ENCODE measurements around the gene SQSTM1. TPM values are rescaled to one million over a fixed set of nuclear protein-coding genes. Genes with fewer than 3 reads are reported as not detected.
A peak's percentile ranks its signal among the peaks of the same experiment; 100 is the strongest.

Gene SQSTM1
- total RNA-seq, 1 experiment from 2014 or later: 715 TPM

DNA sequence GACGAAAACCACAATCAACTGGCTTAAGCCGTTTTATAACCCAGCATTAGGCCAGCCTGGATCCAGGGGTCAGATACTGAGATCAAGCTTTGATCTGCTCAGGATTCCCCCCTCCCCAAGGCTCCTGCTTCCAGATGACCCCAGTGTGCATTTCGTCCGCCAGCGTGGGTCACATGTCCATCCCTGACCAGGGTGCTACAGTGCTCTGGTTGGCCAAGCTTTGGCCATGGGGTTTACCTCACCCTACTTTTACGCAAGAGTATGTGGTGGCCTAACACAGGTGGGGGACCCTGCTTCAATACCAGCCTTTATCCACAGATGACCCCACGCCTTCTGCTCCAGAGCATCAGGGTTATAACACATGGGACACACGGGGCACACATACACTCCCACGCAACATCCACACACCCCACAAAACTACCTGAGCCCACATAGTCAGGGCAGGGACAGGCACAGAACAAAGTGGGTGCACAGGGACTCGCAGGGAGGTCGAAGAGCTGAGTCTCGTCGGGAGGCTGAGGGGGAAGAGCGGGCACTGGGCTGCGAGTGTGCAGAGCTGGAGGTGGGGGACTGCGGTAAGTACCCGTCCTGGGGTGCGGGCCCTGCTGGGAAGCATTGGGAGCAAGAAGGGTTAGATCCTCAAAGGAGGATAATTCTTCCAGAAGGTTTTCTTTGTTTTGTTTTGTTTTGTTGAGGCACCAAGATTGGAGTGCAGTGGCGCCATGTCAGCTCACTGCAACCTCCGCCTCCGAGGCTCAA is 5.0 kb upstream of the SQSTM1 start:
- TF ChIP-seq EZH2 (IDR thresholded peaks at IDR 0.05; ENCODE audit: low read depth): no peak
- no peak for TF ChIP-seq CTCF (conservative IDR thresholded peaks at IDR 0.05)
- POLR2A ChIA-PET (ENCODE audit: unreplicated experiment): no interaction called here
- H2AFZ ChIP-seq: no peak overlapping the region
- H4K20me1 ChIP-seq (ENCODE audit: insufficient read depth): no peaks in the 10 kb centered on the region
- no TSS peak for BruUV-seq (replicated peaks)
- intact Hi-C loops (cut with micrococcal nuclease; ENCODE audit: unreplicated experiment): loop anchor here (5.0 kb wide), 1 partner anchor 263 kb away; the partner anchor contains the start of gene RUFY1
- no peaks in the 10 kb centered on the region; the same call in 1 of the 2 replicates for H3K9me3 ChIP-seq (ENCODE audit: insufficient read depth, low read depth)
- peaks cover 27% of the 10 kb centered on the region for H3K4me1 ChIP-seq (replicated peaks; ENCODE audit: insufficient read depth)
- no peaks in the 10 kb centered on the region; the same call in 1 of the 2 replicates for H3K36me3 ChIP-seq (ENCODE audit: low read depth)
- H3F3A ChIP-seq (ENCODE audit: insufficient read depth, low read depth): peaks cover 32% of the 10 kb centered on the region
- DNase-seq: no peak
- H3K4me3 ChIP-seq: no peak overlapping the region
- no peak overlapping the region for H3K27ac ChIP-seq
- CTCF ChIA-PET: no interaction called here
- no peak overlapping the region for H3K4me2 ChIP-seq
- H3K27me3 ChIP-seq (ENCODE audit: insufficient read depth, low read depth): no peaks in the 10 kb centered on the region
- peaks cover 7% of the 10 kb centered on the region for H3K79me2 ChIP-seq (ENCODE audit: low read depth)
- no peaks in the 10 kb centered on the region for H3K9me2 ChIP-seq (ENCODE audit: insufficient read depth)

- H3K27ac ChIP-seq: no peak overlapping the region
- peaks cover 30% of the 10 kb centered on the region for H3F3A ChIP-seq (ENCODE audit: insufficient read depth, low read depth)
- no peaks in the 10 kb centered on the region for H3K9me2 ChIP-seq (ENCODE audit: insufficient read depth)
- no peaks in the 10 kb centered on the region for H3K27me3 ChIP-seq (ENCODE audit: insufficient read depth, low read depth)
- no TSS peak for BruUV-seq (replicated peaks)
- no peak overlapping the region for H2AFZ ChIP-seq
- DNase-seq: no peak
- no peaks in the 10 kb centered on the region for H4K20me1 ChIP-seq (ENCODE audit: insufficient read depth)
- H3K4me3 ChIP-seq: no peak overlapping the region
- no peaks in the 10 kb centered on the region; the same call in 1 of the 2 replicates for H3K36me3 ChIP-seq (ENCODE audit: low read depth)
- TF ChIP-seq CTCF (conservative IDR thresholded peaks at IDR 0.05): no peak
- no peak for TF ChIP-seq EZH2 (IDR thresholded peaks at IDR 0.05; ENCODE audit: low read depth)
- no peak overlapping the region for H3K4me2 ChIP-seq
- H3K79me2 ChIP-seq (ENCODE audit: low read depth): peaks cover 14% of the 10 kb centered on the region
- ChIA-PET POLR2A (ENCODE audit: unreplicated experiment) (no interaction called here), CTCF (no interaction called here)
- no peaks in the 10 kb centered on the region; the same call in 1 of the 2 replicates for H3K9me3 ChIP-seq (ENCODE audit: insufficient read depth, low read depth)
- intact Hi-C loops (cut with micrococcal nuclease; ENCODE audit: unreplicated experiment): loop anchor here (5.0 kb wide), 1 partner anchor 264 kb away; the partner anchor contains the start of gene RUFY1
- peaks cover 27% of the 10 kb centered on the region for H3K4me1 ChIP-seq (replicated peaks; ENCODE audit: insufficient read depth)
Measured at GRCh38 chr5:179816401-179816795, 4.3 kb upstream of the SQSTM1 start.

DNA sequence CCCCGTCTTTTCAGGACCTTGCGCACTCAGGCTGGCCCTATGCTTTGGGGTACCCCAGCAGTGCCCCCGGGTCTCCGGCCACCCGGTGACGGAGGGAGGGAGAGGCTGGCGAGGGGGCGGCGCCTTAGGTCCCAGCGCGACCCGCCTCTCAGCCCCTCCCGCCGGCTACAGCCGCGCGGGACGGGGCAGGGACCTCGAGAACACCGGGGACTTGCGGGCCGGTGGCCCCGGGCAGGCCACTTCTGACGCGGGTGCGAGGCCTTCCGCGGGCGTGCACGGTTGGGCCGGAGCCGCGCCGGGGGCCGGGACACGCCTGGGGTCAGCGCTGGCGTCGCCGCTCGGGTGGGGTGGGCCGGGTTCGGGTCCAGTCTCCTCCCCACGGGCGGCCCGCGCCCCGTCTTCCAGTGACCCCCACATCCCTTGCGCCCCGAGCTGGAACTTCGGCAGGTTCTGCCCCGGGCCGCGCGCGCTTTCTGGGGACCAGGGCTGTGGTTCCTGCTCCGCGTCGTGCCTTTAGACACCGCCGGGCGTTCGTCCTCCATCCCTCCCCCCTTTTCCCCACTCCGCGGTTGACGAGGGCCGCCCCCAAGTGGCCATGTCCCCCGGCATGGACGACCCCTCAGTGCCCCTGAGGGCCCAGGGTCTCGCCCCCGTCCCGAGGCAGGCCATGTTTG is 3.8 kb upstream of the SQSTM1 start:
- DNase-seq: no peak
- ChIA-PET CTCF (no interaction called here), POLR2A (ENCODE audit: unreplicated experiment) (no interaction called here)
- no peak for TF ChIP-seq CTCF (conservative IDR thresholded peaks at IDR 0.05)
- TF ChIP-seq EZH2 (IDR thresholded peaks at IDR 0.05; ENCODE audit: low read depth): no peak
- no peaks in the 10 kb centered on the region for H3K27me3 ChIP-seq (ENCODE audit: insufficient read depth, low read depth)
- H3K9me3 ChIP-seq (ENCODE audit: insufficient read depth, low read depth): no peaks in the 10 kb centered on the region
- peaks cover 27% of the 10 kb centered on the region for H3K4me1 ChIP-seq (replicated peaks; ENCODE audit: insufficient read depth)
- peaks cover 19% of the 10 kb centered on the region for H3K79me2 ChIP-seq (ENCODE audit: low read depth)
- H3K4me2 ChIP-seq: peak overlapping the region; percentile 100; the same call in 1 of the 2 replicates
- 0 out of 2 replicates have a peak overlapping the region, but pooled peaks have one; percentile 100 for H3K27ac ChIP-seq
- no peaks in the 10 kb centered on the region for H3K9me2 ChIP-seq (ENCODE audit: insufficient read depth)
- BruUV-seq (replicated peaks): no TSS peak
- peaks cover 2% of the 10 kb centered on the region for H3K36me3 ChIP-seq (ENCODE audit: low read depth)
- no peak overlapping the region for H2AFZ ChIP-seq
- intact Hi-C loops (cut with micrococcal nuclease; ENCODE audit: unreplicated experiment): loop anchor here (5.0 kb wide), 1 partner anchor 265 kb away; the partner anchor contains the start of gene RUFY1
- no peak overlapping the region for H3K4me3 ChIP-seq
- peaks cover 2% of the 10 kb centered on the region for H4K20me1 ChIP-seq (ENCODE audit: insufficient read depth)
- peaks cover 32% of the 10 kb centered on the region for H3F3A ChIP-seq (ENCODE audit: insufficient read depth, low read depth)

Measured in PC-9 (cell line).